ENCODE measurements around the gene ADAM10.

Gene ADAM10

DNA sequence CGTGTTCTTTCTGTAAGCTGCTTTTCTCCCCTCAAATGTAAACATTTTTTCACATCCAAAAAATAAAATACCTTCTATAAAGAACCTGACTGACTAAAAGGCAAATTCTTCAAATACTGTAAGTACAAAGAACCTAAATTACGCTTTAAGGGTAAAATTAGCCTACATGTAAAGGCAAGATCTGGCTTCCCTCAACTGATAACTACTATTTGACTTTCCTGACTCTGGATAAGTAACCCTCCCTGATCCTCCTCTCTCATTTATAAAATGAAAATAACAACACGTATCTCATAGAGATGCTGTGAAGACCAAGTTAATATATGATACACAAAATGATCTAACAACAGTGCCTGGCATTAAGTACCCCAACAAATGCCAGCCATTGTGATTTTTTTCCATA lies 12.2 kb downstream of the ADAM10 start:
- Histone ChIP-seq H3K9me3 (ENCODE audit: insufficient read depth, low read depth, low read length) (no peaks in the 10 kb centered on the region), H2AFZ (ENCODE audit: insufficient read depth, low read length, poor library complexity) (no peak overlapping the region), H3K14ac (ENCODE audit: low read length) (no peak overlapping the region), H3K79me1 (ENCODE audit: low read length) (peaks cover 2% of the 10 kb centered on the region), H3K18ac (ENCODE audit: low read length) (no peak overlapping the region), H4K91ac (ENCODE audit: low read depth, low read length) (no peak overlapping the region), H4K8ac (ENCODE audit: low read depth, low read length) (no peak overlapping the region), H3K4me3 (ENCODE audit: low read depth, low read length) (no peak overlapping the region), H3K79me2 (ENCODE audit: control insufficient read depth, insufficient read depth, low read length, poor library complexity) (peaks cover 9% of the 10 kb centered on the region), H3K4me2 (ENCODE audit: low read length) (no peak overlapping the region), H3K27me3 (ENCODE audit: insufficient read depth, low read length) (no peaks in the 10 kb centered on the region), H3K36me3 (ENCODE audit: control insufficient read depth in 1 of 2, insufficient read depth in 2 of 2, low read length in 2 of 2) (no peaks in the 10 kb centered on the region), H2BK120ac (ENCODE audit: insufficient read depth, low read length, poor library complexity) (no peak overlapping the region), H3K9ac (ENCODE audit: low read length) (no peak overlapping the region), H4K12ac (ENCODE audit: low read depth, low read length) (no peak overlapping the region), H2BK12ac (ENCODE audit: low read length) (no peak overlapping the region), H3K4me1 (ENCODE audit: control insufficient read depth in 1 of 2, insufficient read depth in 2 of 2, low read length in 2 of 2) (peaks cover 7 to 10% of the 10 kb centered on the region in 2 experiments), H3K4ac (ENCODE audit: low read depth, low read length) (peak overlapping the region; percentile 69), H3K23ac (ENCODE audit: low read length) (no peak overlapping the region), H3K27ac (ENCODE audit: low read depth, low read length) (no peak overlapping the region), H2AK5ac (ENCODE audit: low read length) (no peak overlapping the region), H2BK5ac (ENCODE audit: low read depth, low read length, poor library complexity) (no peak overlapping the region)
- no peak for DNase-seq
- no CpG with 5 or more reads among the region's 3 CpGs for WGBS (ENCODE audit: extremely low coverage, insufficient coverage, insufficient read length)

DNA sequence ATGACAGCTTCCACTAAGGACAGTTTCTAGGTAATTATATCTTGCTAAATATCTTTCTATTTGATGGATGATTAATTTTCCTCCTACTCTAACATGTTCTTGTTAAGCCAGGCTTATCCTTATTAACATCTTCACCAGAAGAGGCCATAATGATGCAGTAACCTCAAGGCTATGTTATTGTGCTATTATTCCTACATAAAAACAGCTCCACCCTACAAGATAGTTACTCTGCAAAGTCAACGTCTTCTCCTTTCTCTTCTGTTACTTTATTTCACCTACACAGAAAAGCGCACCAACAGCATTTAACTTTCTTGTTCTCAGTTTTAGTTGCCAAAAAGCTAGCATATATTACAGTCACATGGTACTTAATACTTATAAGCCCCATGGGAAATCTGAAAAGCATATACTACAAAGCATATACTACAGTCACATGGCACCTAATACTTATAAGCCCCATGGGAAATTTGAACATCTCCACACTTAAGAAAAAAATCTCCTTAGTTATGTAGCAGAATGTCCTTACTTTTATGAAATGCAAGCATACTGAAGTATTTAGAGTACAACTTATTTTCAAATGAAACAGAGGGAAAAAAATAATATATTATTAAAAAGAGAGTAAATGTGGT lies 13.4 kb downstream of the ADAM10 start:
- H3K14ac ChIP-seq (ENCODE audit: low read length), result no peak overlapping the region
- no peak overlapping the region for H2BK120ac ChIP-seq (ENCODE audit: insufficient read depth, low read length, poor library complexity)
- no peak overlapping the region for H3K4me3 ChIP-seq (ENCODE audit: low read depth, low read length)
- H4K12ac ChIP-seq (ENCODE audit: low read depth, low read length), result no peak overlapping the region
- DNase-seq, result no peak
- H3K23ac ChIP-seq (ENCODE audit: low read length), result no peak overlapping the region
- H3K79me2 ChIP-seq (ENCODE audit: control insufficient read depth, insufficient read depth, low read length, poor library complexity), result peaks cover 9% of the 10 kb centered on the region
- H3K18ac ChIP-seq (ENCODE audit: low read length), result no peak overlapping the region
- no peak overlapping the region for H3K4me2 ChIP-seq (ENCODE audit: low read length)
- no peaks in the 10 kb centered on the region for H3K36me3 ChIP-seq (ENCODE audit: control insufficient read depth in 1 of 2, insufficient read depth in 2 of 2, low read length in 2 of 2)
- H2AFZ ChIP-seq (ENCODE audit: insufficient read depth, low read length, poor library complexity), result no peak overlapping the region
- no peaks in the 10 kb centered on the region for H3K9me3 ChIP-seq (ENCODE audit: insufficient read depth, low read depth, low read length)
- H3K27me3 ChIP-seq (ENCODE audit: insufficient read depth, low read length), result no peaks in the 10 kb centered on the region
- H3K79me1 ChIP-seq (ENCODE audit: low read length), result peaks cover 2% of the 10 kb centered on the region
- no peak overlapping the region for H4K8ac ChIP-seq (ENCODE audit: low read depth, low read length)
- H3K9ac ChIP-seq (ENCODE audit: low read length), result no peak overlapping the region
- H4K91ac ChIP-seq (ENCODE audit: low read depth, low read length), result no peak overlapping the region
- no peak overlapping the region for H3K4ac ChIP-seq (ENCODE audit: low read depth, low read length)
- peaks cover 14 to 16% of the 10 kb centered on the region in 2 experiments for H3K4me1 ChIP-seq (ENCODE audit: control insufficient read depth in 1 of 2, insufficient read depth in 2 of 2, low read length in 2 of 2)
- no peak overlapping the region for H2BK5ac ChIP-seq (ENCODE audit: low read depth, low read length, poor library complexity)
- whole genome bisulfite sequencing (ENCODE audit: extremely low coverage, insufficient coverage, insufficient read length), result no CpG with 5 or more reads among the region's 2 CpGs
- H2AK5ac ChIP-seq (ENCODE audit: low read length), result no peak overlapping the region
- H3K27ac ChIP-seq (ENCODE audit: low read depth, low read length), result no peak overlapping the region
- no peak overlapping the region for H2BK12ac ChIP-seq (ENCODE audit: low read length)

DNA sequence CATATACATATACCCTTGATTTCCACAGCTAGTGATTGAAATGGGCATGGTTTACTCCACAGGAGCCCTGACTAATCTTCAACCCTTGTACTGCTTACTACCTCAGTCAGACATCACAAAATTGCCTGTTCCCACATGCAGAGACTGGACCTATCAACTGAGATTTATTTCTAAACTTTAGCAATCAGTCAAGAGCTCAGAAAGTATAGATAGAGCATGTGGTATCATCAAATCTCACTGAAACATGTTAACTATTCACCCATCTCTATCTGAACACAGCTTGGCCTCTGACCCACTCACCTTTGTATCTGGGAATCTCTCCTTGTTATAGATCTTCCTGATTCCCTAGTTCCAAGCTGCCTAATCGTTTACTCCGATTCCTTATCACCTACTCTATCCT lies 14.6 kb downstream of the ADAM10 start:
- no peak overlapping the region for H2AK5ac ChIP-seq (ENCODE audit: low read length)
- no CpG with 5 or more reads among the region's 2 CpGs for WGBS (ENCODE audit: extremely low coverage, insufficient coverage, insufficient read length)
- H3K27me3 ChIP-seq (ENCODE audit: insufficient read depth, low read length), result no peaks in the 10 kb centered on the region
- H2BK120ac ChIP-seq (ENCODE audit: insufficient read depth, low read length, poor library complexity), result no peak overlapping the region
- H3K9me3 ChIP-seq (ENCODE audit: insufficient read depth, low read depth, low read length), result no peaks in the 10 kb centered on the region
- peak; percentile 80 to 88 for DNase-seq
- H3K14ac ChIP-seq (ENCODE audit: low read length), result no peak overlapping the region
- no peak overlapping the region for H3K4ac ChIP-seq (ENCODE audit: low read depth, low read length)
- no peak overlapping the region for H3K4me3 ChIP-seq (ENCODE audit: low read depth, low read length)
- H3K18ac ChIP-seq (ENCODE audit: low read length), result no peak overlapping the region
- no peak overlapping the region for H3K27ac ChIP-seq (ENCODE audit: low read depth, low read length)
- H3K79me2 ChIP-seq (ENCODE audit: control insufficient read depth, insufficient read depth, low read length, poor library complexity), result peaks cover 8% of the 10 kb centered on the region
- no peak overlapping the region for H2BK12ac ChIP-seq (ENCODE audit: low read length)
- no peak overlapping the region for H3K9ac ChIP-seq (ENCODE audit: low read length)
- no peaks in the 10 kb centered on the region for H3K36me3 ChIP-seq (ENCODE audit: control insufficient read depth in 1 of 2, insufficient read depth in 2 of 2, low read length in 2 of 2)
- no peak overlapping the region for H3K4me2 ChIP-seq (ENCODE audit: low read length)
- no peak overlapping the region for H4K12ac ChIP-seq (ENCODE audit: low read depth, low read length)
- H2BK5ac ChIP-seq (ENCODE audit: low read depth, low read length, poor library complexity), result no peak overlapping the region
- no peak overlapping the region for H4K8ac ChIP-seq (ENCODE audit: low read depth, low read length)
- peaks cover 14 to 19% of the 10 kb centered on the region in 2 experiments for H3K4me1 ChIP-seq (ENCODE audit: control insufficient read depth in 1 of 2, insufficient read depth in 2 of 2, low read length in 2 of 2)
- no peak overlapping the region for H3K23ac ChIP-seq (ENCODE audit: low read length)
- no peak overlapping the region for H2AFZ ChIP-seq (ENCODE audit: insufficient read depth, low read length, poor library complexity)
- peaks cover 2% of the 10 kb centered on the region for H3K79me1 ChIP-seq (ENCODE audit: low read length)
- H4K91ac ChIP-seq (ENCODE audit: low read depth, low read length), result no peak overlapping the region

DNA sequence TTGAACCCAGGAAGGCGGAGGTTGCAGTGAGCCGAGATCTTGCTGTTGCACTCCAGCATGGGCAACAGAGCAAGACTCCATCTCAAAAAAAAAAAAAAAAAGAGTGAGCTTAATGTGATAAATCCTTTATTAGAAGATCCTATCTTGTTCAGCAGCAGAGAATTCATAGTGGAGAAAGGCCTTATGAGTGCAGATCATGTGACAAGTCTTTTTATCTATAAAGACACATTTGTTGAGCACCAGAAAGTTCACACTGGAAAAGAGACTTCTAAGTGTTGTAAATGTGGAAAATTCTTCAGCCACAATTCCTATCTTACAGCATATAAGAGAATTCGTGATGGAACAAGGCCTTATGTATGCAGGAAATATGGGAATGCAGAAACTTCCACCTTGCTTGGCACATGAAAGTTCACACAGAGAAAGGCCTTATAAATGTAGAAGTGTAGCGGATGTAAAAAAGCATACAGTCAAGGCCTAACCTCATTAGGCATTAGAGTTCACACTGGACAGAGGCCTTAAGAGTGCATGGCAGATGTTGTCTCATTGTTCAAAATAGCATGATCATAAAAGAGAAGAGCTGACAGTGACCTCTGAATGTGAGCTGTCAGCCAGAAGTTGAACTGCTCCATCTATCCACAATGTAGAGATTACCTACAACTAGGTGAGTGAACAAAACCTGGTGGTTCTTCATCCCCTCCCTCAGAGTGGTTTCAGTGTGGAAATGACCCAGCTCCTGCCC lies 16.7 kb downstream of the ADAM10 start:
- Histone ChIP-seq H3K23ac (ENCODE audit: low read length) (no peak overlapping the region), H2BK5ac (ENCODE audit: low read depth, low read length, poor library complexity) (peak overlapping the region; percentile 38), H3K79me2 (ENCODE audit: control insufficient read depth, insufficient read depth, low read length, poor library complexity) (peaks cover 12% of the 10 kb centered on the region), H4K12ac (ENCODE audit: low read depth, low read length) (no peak overlapping the region), H2BK12ac (ENCODE audit: low read length) (no peak overlapping the region), H3K4me1 (ENCODE audit: control insufficient read depth in 1 of 2, insufficient read depth in 2 of 2, low read length in 2 of 2) (peaks cover 14 to 21% of the 10 kb centered on the region in 2 experiments), H4K91ac (ENCODE audit: low read depth, low read length) (no peak overlapping the region), H2BK120ac (ENCODE audit: insufficient read depth, low read length, poor library complexity) (no peak overlapping the region), H2AFZ (ENCODE audit: insufficient read depth, low read length, poor library complexity) (no peak overlapping the region), H3K9me3 (ENCODE audit: insufficient read depth, low read depth, low read length) (no peaks in the 10 kb centered on the region), H3K4ac (ENCODE audit: low read depth, low read length) (peak overlapping the region; percentile 64), H3K4me2 (ENCODE audit: low read length) (no peak overlapping the region), H3K18ac (ENCODE audit: low read length) (no peak overlapping the region), H3K27ac (ENCODE audit: low read depth, low read length) (peak overlapping the region; percentile 76), H3K79me1 (ENCODE audit: low read length) (peaks cover 2% of the 10 kb centered on the region), H3K36me3 (ENCODE audit: control insufficient read depth in 1 of 2, insufficient read depth in 2 of 2, low read length in 2 of 2) (no peaks in the 10 kb centered on the region), H2AK5ac (ENCODE audit: low read length) (no peak overlapping the region), H3K14ac (ENCODE audit: low read length) (no peak overlapping the region), H3K27me3 (ENCODE audit: insufficient read depth, low read length) (no peaks in the 10 kb centered on the region), H3K9ac (ENCODE audit: low read length) (no peak overlapping the region), H3K4me3 (ENCODE audit: low read depth, low read length) (no peak overlapping the region), H4K8ac (ENCODE audit: low read depth, low read length) (no peak overlapping the region)
- no CpG with 5 or more reads among the region's 4 CpGs for whole genome bisulfite sequencing (ENCODE audit: extremely low coverage, insufficient coverage, insufficient read length)
- no peak for DNase-seq

Data from trophoblast cell (in vitro differentiated cells and primary cell).